ENCODE measurements around the gene NR2F2.

DNA sequence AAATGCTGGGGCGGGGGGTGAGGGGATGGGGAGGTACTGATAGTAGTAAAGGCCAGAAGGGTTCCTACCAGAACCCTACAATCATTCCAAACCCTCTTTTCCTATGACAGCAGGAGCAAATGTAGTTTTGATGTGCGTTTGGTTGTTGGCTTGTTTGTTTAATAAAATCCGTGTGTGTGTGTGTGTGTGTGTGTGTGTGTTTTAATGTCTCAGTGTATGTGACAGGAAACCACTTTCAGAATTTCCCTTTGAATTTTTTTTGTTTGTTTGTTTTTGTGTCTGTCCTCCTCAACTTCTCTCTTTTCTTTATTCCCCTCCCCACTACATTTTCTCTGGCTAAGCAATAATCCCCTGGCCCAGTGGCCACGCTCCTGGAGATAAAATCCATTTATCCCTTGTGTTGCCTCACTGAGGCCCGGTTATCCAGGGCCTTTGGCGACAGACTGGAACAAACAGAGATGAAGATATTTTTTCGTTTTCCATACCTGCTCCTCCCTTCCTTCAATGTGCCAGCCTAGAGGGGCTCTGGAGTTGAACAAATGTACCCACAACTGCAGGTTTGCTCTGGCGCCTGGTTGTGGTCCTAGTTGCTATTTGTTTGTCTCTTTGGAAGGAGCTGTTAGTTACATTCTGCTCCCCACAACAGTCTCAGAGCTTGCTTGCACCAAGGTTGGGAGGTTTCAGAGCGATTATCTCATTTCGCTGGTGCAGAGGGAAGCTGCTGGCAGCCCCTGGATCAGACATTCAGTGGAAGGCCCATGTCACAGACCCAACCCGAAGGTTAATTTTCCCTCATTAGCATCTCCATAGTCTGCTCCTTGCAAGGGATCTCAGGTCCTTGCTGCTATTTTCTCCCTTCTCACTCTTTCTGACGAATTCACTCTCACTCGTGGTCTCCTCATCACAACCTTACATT is 17.9 kb downstream of the NR2F2 start:
- TF ChIP-seq REL (CRISPR knock-in tag; conservative IDR thresholded peaks at IDR 0.05) (no peak), RNF2 (conservative IDR thresholded peaks at IDR 0.05; ENCODE audit: low read depth) (no peak), SIN3A (IDR thresholded peaks at IDR 0.05; ENCODE audit: borderline replicate concordance, low read depth, low read length) (no peak), ZNF510 (CRISPR knock-in tag; IDR thresholded peaks at IDR 0.05; ENCODE audit: low read depth) (no peak), BCL6 (CRISPR knock-in tag; IDR thresholded peaks at IDR 0.05) (no peak), ZNF121 (CRISPR knock-in tag; IDR thresholded peaks at IDR 0.05) (no peak), ARNT2 (CRISPR knock-in tag; IDR thresholded peaks at IDR 0.05; ENCODE audit: low read depth) (no peak), TBP (CRISPR knock-in tag; IDR thresholded peaks at IDR 0.05) (no peak), FOXA3 (CRISPR knock-in tag; IDR thresholded peaks at IDR 0.05) (no peak), GATA4 (IDR thresholded peaks at IDR 0.05; ENCODE audit: borderline replicate concordance, low read depth) (no peak)
- TF ChIP-seq, protein P1, sequence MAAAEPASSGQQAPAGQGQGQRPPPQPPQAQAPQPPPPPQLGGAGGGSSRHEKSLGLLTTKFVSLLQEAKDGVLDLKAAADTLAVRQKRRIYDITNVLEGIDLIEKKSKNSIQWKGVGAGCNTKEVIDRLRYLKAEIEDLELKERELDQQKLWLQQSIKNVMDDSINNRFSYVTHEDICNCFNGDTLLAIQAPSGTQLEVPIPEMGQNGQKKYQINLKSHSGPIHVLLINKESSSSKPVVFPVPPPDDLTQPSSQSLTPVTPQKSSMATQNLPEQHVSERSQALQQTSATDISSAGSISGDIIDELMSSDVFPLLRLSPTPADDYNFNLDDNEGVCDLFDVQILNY (CRISPR knock-in tag; conservative IDR thresholded peaks at IDR 0.05): no peak
- TF ChIP-seq, protein P2, sequence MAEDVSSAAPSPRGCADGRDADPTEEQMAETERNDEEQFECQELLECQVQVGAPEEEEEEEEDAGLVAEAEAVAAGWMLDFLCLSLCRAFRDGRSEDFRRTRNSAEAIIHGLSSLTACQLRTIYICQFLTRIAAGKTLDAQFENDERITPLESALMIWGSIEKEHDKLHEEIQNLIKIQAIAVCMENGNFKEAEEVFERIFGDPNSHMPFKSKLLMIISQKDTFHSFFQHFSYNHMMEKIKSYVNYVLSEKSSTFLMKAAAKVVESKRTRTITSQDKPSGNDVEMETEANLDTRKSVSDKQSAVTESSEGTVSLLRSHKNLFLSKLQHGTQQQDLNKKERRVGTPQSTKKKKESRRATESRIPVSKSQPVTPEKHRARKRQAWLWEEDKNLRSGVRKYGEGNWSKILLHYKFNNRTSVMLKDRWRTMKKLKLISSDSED (CRISPR knock-in tag; IDR thresholded peaks at IDR 0.05): no peak
- TF ChIP-seq, protein P3, sequence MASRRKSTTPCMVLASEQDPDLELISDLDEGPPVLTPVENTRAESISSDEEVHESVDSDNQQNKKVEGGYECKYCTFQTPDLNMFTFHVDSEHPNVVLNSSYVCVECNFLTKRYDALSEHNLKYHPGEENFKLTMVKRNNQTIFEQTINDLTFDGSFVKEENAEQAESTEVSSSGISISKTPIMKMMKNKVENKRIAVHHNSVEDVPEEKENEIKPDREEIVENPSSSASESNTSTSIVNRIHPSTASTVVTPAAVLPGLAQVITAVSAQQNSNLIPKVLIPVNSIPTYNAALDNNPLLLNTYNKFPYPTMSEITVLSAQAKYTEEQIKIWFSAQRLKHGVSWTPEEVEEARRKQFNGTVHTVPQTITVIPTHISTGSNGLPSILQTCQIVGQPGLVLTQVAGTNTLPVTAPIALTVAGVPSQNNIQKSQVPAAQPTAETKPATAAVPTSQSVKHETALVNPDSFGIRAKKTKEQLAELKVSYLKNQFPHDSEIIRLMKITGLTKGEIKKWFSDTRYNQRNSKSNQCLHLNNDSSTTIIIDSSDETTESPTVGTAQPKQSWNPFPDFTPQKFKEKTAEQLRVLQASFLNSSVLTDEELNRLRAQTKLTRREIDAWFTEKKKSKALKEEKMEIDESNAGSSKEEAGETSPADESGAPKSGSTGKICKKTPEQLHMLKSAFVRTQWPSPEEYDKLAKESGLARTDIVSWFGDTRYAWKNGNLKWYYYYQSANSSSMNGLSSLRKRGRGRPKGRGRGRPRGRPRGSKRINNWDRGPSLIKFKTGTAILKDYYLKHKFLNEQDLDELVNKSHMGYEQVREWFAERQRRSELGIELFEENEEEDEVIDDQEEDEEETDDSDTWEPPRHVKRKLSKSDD (CRISPR knock-in tag; IDR thresholded peaks at IDR 0.05; ENCODE audit: low read depth): no peak
